ENCODE data around the gene CARS1.

DNA sequence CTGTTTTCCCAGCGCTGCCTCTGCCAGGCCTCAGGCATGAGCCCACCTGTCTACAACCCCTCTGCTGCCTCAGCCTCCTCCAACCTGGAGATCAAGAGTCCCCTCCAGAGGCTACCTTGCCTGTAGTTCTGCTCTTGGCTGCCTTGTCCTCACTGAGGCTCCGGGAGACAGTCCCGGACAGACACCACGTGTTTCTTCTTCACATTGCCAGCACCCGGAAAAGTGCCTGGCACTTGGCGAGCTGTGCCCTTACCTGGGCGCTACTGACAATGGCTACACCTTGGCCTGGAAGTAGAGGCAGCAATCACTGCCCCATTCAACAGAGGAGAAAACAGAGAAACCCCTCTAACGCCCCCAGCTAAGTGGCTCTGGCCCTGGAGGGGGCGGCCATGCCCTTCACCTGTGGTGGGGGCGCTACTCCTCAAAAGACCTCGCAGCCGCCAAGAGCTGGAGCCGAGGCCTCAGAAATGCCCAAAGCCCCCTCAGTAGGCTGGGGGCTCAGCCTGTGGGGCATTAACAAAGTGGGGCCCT lies 62.1 kb downstream of the CARS1 start:
- no peak for TF ChIP-seq CTCF (IDR thresholded peaks at IDR 0.05)
- no peak for TF ChIP-seq EZH2 (IDR thresholded peaks at IDR 0.05; ENCODE audit: borderline replicate concordance, insufficient read depth, low read depth, low read length, poor library complexity, severe bottlenecking)

Data from B cell (primary cell).